Left ventricle myocardium inferior (tissue), 1 donor: ENCODE measurements around the gene PTGER3. TPM values are rescaled to one million over a fixed set of nuclear protein-coding genes. Genes with fewer than 3 reads are reported as not detected.
A peak's percentile ranks its signal among the peaks of the same experiment; 100 is the strongest.

ENCODE experiments used
- DNase-seq: peaks from one replicate; pipeline ENCODE4 v3.0.0-alpha.2; 2020
- H3K27ac ChIP-seq: fragments of 200-600 bp; replicated peaks from 2 replicates; pipeline ENCODE4 v1.8.0; 2021
- H3K27me3 ChIP-seq: fragments of 200-600 bp; 2 replicates; pipeline ENCODE4 v1.8.0; 2021; ENCODE audit warnings: low read depth
- H3K36me3 ChIP-seq: fragments of 200-600 bp; 2 replicates; pipeline ENCODE4 v1.8.0; 2021
- H3K4me1 ChIP-seq: fragments of 200-600 bp; 2 replicates; pipeline ENCODE4 v1.8.0; 2021
- H3K4me3 ChIP-seq: fragments of 200-600 bp; 2 replicates; pipeline ENCODE4 v1.8.0; 2021; ENCODE audit warnings: mild to moderate bottlenecking, moderate library complexity
- H3K9me3 ChIP-seq: fragments of 200-600 bp; replicated peaks from 2 replicates; pipeline ENCODE4 v1.8.0; 2021
- CTCF ChIP-seq: fragments of 200-600 bp; IDR thresholded peaks from 2 replicates; pipeline ENCODE4 v1.8.0; 2021; ENCODE audit warnings: antibody characterized with exemption, mild to moderate bottlenecking, borderline replicate concordance
- intact Hi-C: fragments of 100-400 bp; cut with micrococcal nuclease; formaldehyde crosslinking; loops from one replicate; pipeline ENCODE4 v1.11.0; 2022
- total RNA-seq: library from RNA; stranded (reverse); fragmentation: NEBNext Ultra II Directional; extraction: Animal tissue kit (Norgen Biotek cat#: 25700); gene quantifications from one replicate; pipeline ENCODE4 v1.2.1, GENCODE V29; 2021
- donor health status: DM: no; HTN: yes; CAD: no; lungs with severe emphysema.

The PTGER3 gene
- total RNA-seq, 1 donor from 2014 or later = 2.6 TPM

- peak; percentile 89 for DNase-seq
- Histone ChIP-seq H3K4me1 (peaks cover 42% of the 10 kb centered on the region), H3K27me3 (no peaks in the 10 kb centered on the region), H3K36me3 (peaks cover 25% of the 10 kb centered on the region), H3K4me3 (peak within 1 kb of the TSS; percentile 90), H3K27ac (peak within 1 kb of the TSS; percentile 94), H3K9me3 (no peaks in the 10 kb centered on the region)
- intact Hi-C loops = no loop called here
- TF ChIP-seq CTCF = peak; percentile 72
Observed at GRCh38 chr1:71080739-71081696, 33.4 kb upstream of the PTGER3 start, which contains the start of gene ZRANB2. ZRANB2 (minus strand) TSS chr1:71081035; CDS start chr1:71080995, 40 bp downstream.

DNA sequence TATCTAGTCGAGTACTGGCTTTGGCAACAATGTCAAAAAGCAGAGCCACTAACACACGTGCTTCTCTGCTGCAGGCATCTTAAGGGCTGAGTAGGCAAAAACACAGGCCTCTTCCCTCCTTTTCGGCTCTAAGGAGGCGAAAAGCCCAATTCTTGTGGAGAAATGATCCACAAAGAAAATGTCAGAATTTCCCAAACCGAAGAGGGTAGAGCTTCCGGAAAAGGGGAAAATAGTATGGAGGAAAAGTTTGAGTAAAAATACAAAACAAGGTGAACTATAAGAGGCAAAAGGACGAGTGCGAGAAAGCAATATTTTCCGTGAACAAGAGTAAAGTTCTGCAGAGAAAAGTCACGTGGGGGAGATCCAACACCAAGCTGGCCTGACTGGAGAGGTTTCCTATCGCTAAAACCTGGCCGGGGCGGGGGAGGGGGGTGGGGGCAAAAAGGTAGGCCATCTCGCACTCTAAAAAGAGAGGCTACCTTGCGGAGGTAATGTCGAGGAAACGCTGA, 32.7 kb upstream of the PTGER3 start:
- TF ChIP-seq CTCF = no peak
- Histone ChIP-seq H3K27me3 (no peaks in the 10 kb centered on the region), H3K36me3 (peaks cover 32% of the 10 kb centered on the region), H3K4me3 (peak overlapping the region; percentile 90), H3K9me3 (no peaks in the 10 kb centered on the region), H3K4me1 (peaks cover 42% of the 10 kb centered on the region), H3K27ac (peak overlapping the region; percentile 94)
- DNase-seq = no peak
- intact Hi-C loops = no loop called here

GRCh38 chr1:71074681-71075080, 27.1 kb upstream of the PTGER3 start:
- no peak overlapping the region for H3K27ac ChIP-seq
- H3K4me3 ChIP-seq = no peak overlapping the region
- peaks cover 39% of the 10 kb centered on the region for H3K4me1 ChIP-seq
- H3K9me3 ChIP-seq = no peaks in the 10 kb centered on the region
- no peaks in the 10 kb centered on the region for H3K27me3 ChIP-seq
- no peak for TF ChIP-seq CTCF
- H3K36me3 ChIP-seq = peaks cover 81% of the 10 kb centered on the region
- DNase-seq = no peak
- intact Hi-C loops = no loop called here

- intact Hi-C loops = no loop called here
- no peak overlapping the region for H3K27ac ChIP-seq
- H3K27me3 ChIP-seq = no peaks in the 10 kb centered on the region
- no peaks in the 10 kb centered on the region for H3K9me3 ChIP-seq
- TF ChIP-seq CTCF = no peak
- no peak for DNase-seq
- H3K36me3 ChIP-seq = peaks cover 93% of the 10 kb centered on the region
- peaks cover 16% of the 10 kb centered on the region for H3K4me1 ChIP-seq
- no peak overlapping the region for H3K4me3 ChIP-seq
Observed at GRCh38 chr1:71072273-71072672, 24.7 kb upstream of the PTGER3 start.

DNA sequence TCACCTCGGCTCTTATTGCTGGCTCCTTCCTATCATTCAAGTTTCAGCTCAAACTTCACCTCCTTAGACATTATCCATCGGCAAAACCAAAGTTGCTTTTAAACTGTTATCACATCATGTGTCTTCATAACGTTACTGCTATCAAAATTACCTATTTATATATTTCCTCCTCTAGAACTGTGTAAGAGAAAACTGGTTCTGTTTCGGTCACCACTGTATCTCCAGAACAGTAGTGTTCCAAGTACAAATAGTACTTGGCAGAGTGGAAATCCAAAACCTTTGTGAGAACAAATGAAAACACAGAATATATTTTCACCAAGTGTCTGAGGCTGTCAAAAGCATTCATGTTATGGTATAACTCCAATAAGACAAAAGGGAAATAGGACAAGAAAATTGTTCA, 24.1 kb upstream of the PTGER3 start:
- H3K27ac ChIP-seq = peak overlapping the region; percentile 49
- DNase-seq = no peak
- intact Hi-C loops = no loop called here
- H3K36me3 ChIP-seq = peaks cover 93% of the 10 kb centered on the region
- H3K4me1 ChIP-seq = peaks cover 10% of the 10 kb centered on the region
- H3K27me3 ChIP-seq = no peaks in the 10 kb centered on the region
- H3K4me3 ChIP-seq = peak overlapping the region; percentile 10
- TF ChIP-seq CTCF = no peak
- H3K9me3 ChIP-seq = no peaks in the 10 kb centered on the region
